ENCODE results near the gene PPP1R13B.

The PPP1R13B gene

GRCh38 chr14:103706551-103707328, 140.6 kb downstream of the PPP1R13B start:
- no peak for TF ChIP-seq CTCF (IDR thresholded peaks at IDR 0.05; ENCODE audit: insufficient read depth, low read depth, low read length, missing control alignments)
- H3K4me3 ChIP-seq (ENCODE audit: low read length): no peak overlapping the region
- DNase-seq (ENCODE audit: low read depth): no peak

- no peak for TF ChIP-seq CTCF (IDR thresholded peaks at IDR 0.05; ENCODE audit: insufficient read depth, low read depth, low read length, missing control alignments)
- DNase-seq (ENCODE audit: low read depth): no peak
- H3K4me3 ChIP-seq (ENCODE audit: low read length): no peak overlapping the region
Observed at GRCh38 chr14:103705504-103706284, 141.7 kb downstream of the PPP1R13B start.

GRCh38 chr14:103705118-103705503, 142.3 kb downstream of the PPP1R13B start:
- no peak overlapping the region for H3K4me3 ChIP-seq (ENCODE audit: low read length)
- peak; percentile 46 for DNase-seq (ENCODE audit: low read depth)
- no peak for TF ChIP-seq CTCF (IDR thresholded peaks at IDR 0.05; ENCODE audit: insufficient read depth, low read depth, low read length, missing control alignments)

GRCh38 chr14:103704708-103705107, 142.7 kb downstream of the PPP1R13B start:
- no peak overlapping the region for H3K4me3 ChIP-seq (ENCODE audit: low read length)
- TF ChIP-seq CTCF (IDR thresholded peaks at IDR 0.05; ENCODE audit: insufficient read depth, low read depth, low read length, missing control alignments): no peak
- no peak for DNase-seq (ENCODE audit: low read depth)

GRCh38 chr14:103703433-103704385, 143.7 kb downstream of the PPP1R13B start:
- DNase-seq (ENCODE audit: low read depth): no peak
- no peak for TF ChIP-seq CTCF (IDR thresholded peaks at IDR 0.05; ENCODE audit: insufficient read depth, low read depth, low read length, missing control alignments)
- no peak overlapping the region for H3K4me3 ChIP-seq (ENCODE audit: low read length)

GRCh38 chr14:103702497-103703432, 144.6 kb downstream of the PPP1R13B start:
- no peak for DNase-seq (ENCODE audit: low read depth)
- H3K4me3 ChIP-seq (ENCODE audit: low read length): no peak overlapping the region
- no peak for TF ChIP-seq CTCF (IDR thresholded peaks at IDR 0.05; ENCODE audit: insufficient read depth, low read depth, low read length, missing control alignments)

Data from epithelial cell of esophagus (primary cell).